AG10803 (cell line): Measurements from ENCODE around the gene DENND1A.
A peak's percentile ranks its signal among the peaks of the same experiment; 100 is the strongest.

Experiments
- DNase-seq: peaks from one replicate; pipeline ENCODE4 v3.0.0; 2010; ENCODE audit warnings: low read depth
- H3K4me3 ChIP-seq: 2 replicates; pipeline ENCODE4 v1.5.1; 2011; ENCODE audit warnings: mild to moderate bottlenecking, low read length, control low read depth
- CTCF ChIP-seq: conservative IDR thresholded peaks from 2 replicates; pipeline ENCODE4 v1.5.1; 2011; ENCODE audit warnings: mild to moderate bottlenecking, low read length, control low read depth, inconsistent platforms

Gene DENND1A

GRCh38 chr9:123972618-123973017 is 42.7 kb upstream of the DENND1A start:
- TF ChIP-seq CTCF = no peak
- no peak overlapping the region for H3K4me3 ChIP-seq
- DNase-seq = no peak

GRCh38 chr9:123967323-123967722 is 37.4 kb upstream of the DENND1A start:
- no peak overlapping the region for H3K4me3 ChIP-seq
- no peak for DNase-seq
- no peak for TF ChIP-seq CTCF

GRCh38 chr9:123965801-123966686 is 36.1 kb upstream of the DENND1A start:
- no peak for DNase-seq
- no peak for TF ChIP-seq CTCF
- no peak overlapping the region for H3K4me3 ChIP-seq

GRCh38 chr9:123964761-123965160 is 34.8 kb upstream of the DENND1A start:
- H3K4me3 ChIP-seq = no peak overlapping the region
- no peak for DNase-seq
- no peak for TF ChIP-seq CTCF

- DNase-seq = no peak
- no peak overlapping the region for H3K4me3 ChIP-seq
- TF ChIP-seq CTCF = no peak
Observed at GRCh38 chr9:123960965-123961364, 31.0 kb upstream of the DENND1A start.

- no peak for DNase-seq
- no peak for TF ChIP-seq CTCF
- H3K4me3 ChIP-seq = no peak overlapping the region
Observed at GRCh38 chr9:123960366-123960765, 30.4 kb upstream of the DENND1A start.

GRCh38 chr9:123959787-123960186 is 29.9 kb upstream of the DENND1A start:
- H3K4me3 ChIP-seq = no peak overlapping the region
- peak; percentile 22 for DNase-seq
- TF ChIP-seq CTCF = no peak
